Upper lobe of left lung (tissue), 4 donors: ENCODE results near the gene ZIC1.

Experiments used
- CTCF ChIP-seq, 6 experiments: fragments of 450-650 bp in 4 of 6; fragments of 200-600 bp in 2 of 6; sonication (generic) in 2 of 6; IDR thresholded peaks; one replicate each; pipeline ENCODE4 v1.5.1; 2016 to 2019; ENCODE audit warnings: antibody characterized with exemption in 6 of 6
- POLR2A ChIP-seq, 4 donors: fragments of 450-650 bp; IDR thresholded peaks; one replicate each; pipeline ENCODE4 v1.5.1; 2016 to 2017; ENCODE audit warnings: antibody characterized with exemption in 4 of 4, mild to moderate bottlenecking in 2 of 4

GRCh38 chr3:147407114-147407497 lies 2.1 kb upstream of the ZIC1 start:
- no peak for TF ChIP-seq CTCF (IDR thresholded peaks at IDR 0.05)
- TF ChIP-seq POLR2A (IDR thresholded peaks at IDR 0.05): no peak
